Measurements from ENCODE around the gene C10orf71.

Gene C10orf71

DNA sequence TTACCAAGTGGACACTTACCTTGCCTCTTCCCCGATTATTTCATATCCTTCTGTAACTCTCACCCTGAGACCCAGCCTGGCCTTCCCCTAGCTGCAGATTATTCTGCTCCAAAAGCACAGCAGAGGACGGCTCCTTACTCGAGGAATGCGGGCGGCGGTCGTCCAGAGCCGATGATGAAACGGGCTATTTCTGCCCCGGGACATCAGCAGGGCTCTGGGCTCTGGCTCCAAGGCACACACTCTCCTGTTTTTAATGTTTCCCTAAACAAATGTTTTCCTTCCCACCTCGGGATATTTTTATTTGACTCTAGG, 343 bp upstream of the C10orf71 start:
- no peaks in the 10 kb centered on the region for H3K27me3 ChIP-seq (ENCODE audit: control insufficient read depth in 5 of 5, insufficient read depth in 4 of 5, low read length in 5 of 5)
- H3K4me3 ChIP-seq (ENCODE audit: low read depth in 1 of 5, low read length in 5 of 5), result no peak overlapping the region
- H3K9me3 ChIP-seq (ENCODE audit: control insufficient read depth in 5 of 5, low read length in 5 of 5), result no peaks in the 10 kb centered on the region
- H3K36me3 ChIP-seq (ENCODE audit: control insufficient read depth in 5 of 5, insufficient read depth in 5 of 5, low read length in 5 of 5), result no peaks in the 10 kb centered on the region
- H3K27ac ChIP-seq (ENCODE audit: low read depth, low read length), result no peak overlapping the region
- H3K9ac ChIP-seq (ENCODE audit: low read length in 5 of 5), result no peak overlapping the region
- H3K4me1 ChIP-seq (ENCODE audit: control insufficient read depth in 5 of 5, insufficient read depth in 5 of 5, low read length in 5 of 5), result peaks cover 0 to 33% (median 23%) of the 10 kb centered on the region in 5 donors

DNA sequence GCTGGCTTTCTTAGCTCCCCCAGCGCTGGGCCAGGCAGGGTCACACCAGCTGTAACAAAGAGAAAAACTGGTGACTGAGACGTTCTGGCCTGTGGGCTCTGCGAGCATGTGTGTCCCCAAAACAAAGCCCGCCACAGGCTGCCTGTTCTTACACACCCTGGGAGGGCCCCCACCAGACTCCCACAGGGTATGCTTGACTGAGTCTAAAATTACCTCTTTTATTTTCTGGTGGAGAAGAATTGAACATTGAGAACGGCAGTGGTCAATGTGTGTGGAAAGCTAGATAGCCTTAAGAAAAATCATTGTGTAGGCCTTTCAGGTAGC, 808 bp downstream of the C10orf71 start:
- no peaks in the 10 kb centered on the region for H3K36me3 ChIP-seq (ENCODE audit: control insufficient read depth in 5 of 5, insufficient read depth in 5 of 5, low read length in 5 of 5)
- H3K4me3 ChIP-seq (ENCODE audit: low read depth in 1 of 5, low read length in 5 of 5), result no peak overlapping the region
- peaks cover 0 to 4% (median 0%) of the 10 kb centered on the region in 5 donors for H3K27me3 ChIP-seq (ENCODE audit: control insufficient read depth in 5 of 5, insufficient read depth in 4 of 5, low read length in 5 of 5)
- no peaks in the 10 kb centered on the region for H3K9me3 ChIP-seq (ENCODE audit: control insufficient read depth in 5 of 5, low read length in 5 of 5)
- no peak overlapping the region for H3K27ac ChIP-seq (ENCODE audit: low read depth, low read length)
- no peak overlapping the region for H3K9ac ChIP-seq (ENCODE audit: low read length in 5 of 5)
- peaks cover 0 to 29% (median 20%) of the 10 kb centered on the region in 5 donors for H3K4me1 ChIP-seq (ENCODE audit: control insufficient read depth in 5 of 5, insufficient read depth in 5 of 5, low read length in 5 of 5)

DNA sequence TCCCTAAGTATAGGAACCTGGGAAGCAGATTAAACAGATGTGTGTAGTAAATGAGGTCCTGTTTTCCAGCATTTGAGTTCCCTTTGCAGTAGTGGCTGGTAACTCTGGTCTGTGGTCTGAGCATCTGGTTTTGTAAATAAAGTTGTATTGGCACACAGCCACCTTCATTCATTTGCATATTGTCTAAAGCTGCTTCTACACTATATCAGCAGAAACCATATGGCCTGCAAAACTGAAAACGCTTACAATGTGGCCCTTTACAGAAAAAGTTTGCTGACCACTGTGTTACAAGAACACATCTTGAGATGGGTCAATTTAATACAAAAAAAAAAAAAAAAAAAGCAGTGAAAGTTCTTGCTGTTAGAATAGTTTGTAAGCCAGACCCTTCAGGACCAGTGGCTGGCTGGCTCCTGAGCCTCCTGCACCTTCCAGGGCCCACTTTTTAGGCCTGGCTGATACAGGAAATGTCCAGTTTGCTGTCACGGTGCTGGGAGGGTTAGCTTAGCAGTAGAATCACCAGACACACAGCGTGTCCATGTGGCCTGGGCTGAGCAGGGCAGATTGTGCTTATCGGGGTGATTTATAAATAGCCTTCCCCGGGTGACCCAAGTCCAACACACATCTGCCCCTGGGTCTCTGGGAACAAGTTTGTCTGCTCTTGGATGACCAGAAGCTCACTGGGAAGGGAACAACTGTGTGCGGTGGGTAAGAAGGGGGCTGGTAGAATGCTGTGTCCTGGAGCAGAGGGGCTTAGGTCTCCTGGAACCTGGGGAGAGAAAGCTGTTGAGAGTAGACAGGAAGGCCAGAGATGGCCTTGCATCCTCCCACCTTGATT, 1.4 kb downstream of the C10orf71 start:
- H3K9me3 ChIP-seq (ENCODE audit: control insufficient read depth in 5 of 5, low read length in 5 of 5), result no peaks in the 10 kb centered on the region
- no peak overlapping the region for H3K9ac ChIP-seq (ENCODE audit: low read length in 5 of 5)
- no peaks in the 10 kb centered on the region for H3K36me3 ChIP-seq (ENCODE audit: control insufficient read depth in 5 of 5, insufficient read depth in 5 of 5, low read length in 5 of 5)
- peaks cover 0 to 25% (median 15%) of the 10 kb centered on the region in 5 donors for H3K4me1 ChIP-seq (ENCODE audit: control insufficient read depth in 5 of 5, insufficient read depth in 5 of 5, low read length in 5 of 5)
- H3K27me3 ChIP-seq (ENCODE audit: control insufficient read depth in 5 of 5, insufficient read depth in 4 of 5, low read length in 5 of 5), result peaks cover 0 to 4% (median 0%) of the 10 kb centered on the region in 5 donors
- H3K4me3 ChIP-seq (ENCODE audit: low read depth in 1 of 5, low read length in 5 of 5), result no peak overlapping the region
- H3K27ac ChIP-seq (ENCODE audit: low read depth, low read length), result no peak overlapping the region

DNA sequence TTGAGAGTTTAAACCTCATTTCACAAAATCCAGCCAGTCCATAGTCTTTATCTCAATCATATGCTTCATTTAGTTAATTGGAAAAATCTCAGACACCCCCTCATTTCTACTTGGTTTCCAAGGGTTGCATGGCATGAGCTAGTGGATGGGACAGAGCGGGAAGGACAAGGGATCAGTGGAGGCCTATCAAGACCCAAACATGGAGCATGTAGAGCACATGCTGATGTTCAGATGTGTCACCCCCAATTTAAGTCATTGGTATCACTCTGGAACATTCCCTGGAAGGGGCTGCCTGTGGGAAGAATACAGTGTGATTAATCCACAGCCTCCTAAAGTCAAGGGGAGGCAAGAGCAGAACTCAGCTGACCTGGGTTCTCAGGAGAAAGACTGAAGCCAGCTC, 2.3 kb downstream of the C10orf71 start:
- no peaks in the 10 kb centered on the region for H3K36me3 ChIP-seq (ENCODE audit: control insufficient read depth in 5 of 5, insufficient read depth in 5 of 5, low read length in 5 of 5)
- H3K9me3 ChIP-seq (ENCODE audit: control insufficient read depth in 5 of 5, low read length in 5 of 5), result no peaks in the 10 kb centered on the region
- H3K4me3 ChIP-seq (ENCODE audit: low read depth in 1 of 5, low read length in 5 of 5), result no peak overlapping the region
- H3K4me1 ChIP-seq (ENCODE audit: control insufficient read depth in 5 of 5, insufficient read depth in 5 of 5, low read length in 5 of 5), result peaks cover 0 to 25% (median 15%) of the 10 kb centered on the region in 5 donors
- no peak overlapping the region for H3K27ac ChIP-seq (ENCODE audit: low read depth, low read length)
- peaks cover 0 to 4% (median 0%) of the 10 kb centered on the region in 5 donors for H3K27me3 ChIP-seq (ENCODE audit: control insufficient read depth in 5 of 5, insufficient read depth in 4 of 5, low read length in 5 of 5)
- H3K9ac ChIP-seq (ENCODE audit: low read length in 5 of 5), result no peak overlapping the region

DNA sequence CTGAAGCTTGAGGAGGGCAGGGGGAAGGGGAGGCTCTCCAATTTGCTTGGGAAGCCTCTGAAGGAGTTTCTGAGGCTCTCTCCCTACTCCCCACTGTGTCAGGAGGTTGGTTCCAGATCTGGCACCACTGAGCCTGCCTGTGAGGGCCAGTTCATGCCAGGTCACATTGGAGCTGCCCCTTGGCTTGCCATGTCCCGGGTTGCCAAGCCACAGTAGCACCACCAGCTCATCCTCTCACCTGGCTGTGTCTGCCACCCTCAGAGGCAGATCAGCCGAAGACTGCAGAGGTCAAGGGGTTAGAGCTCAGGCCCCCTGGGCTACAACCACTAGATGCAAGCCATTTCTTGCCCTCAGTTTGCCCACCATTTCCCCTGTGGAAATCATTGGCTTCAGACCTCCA, 3.1 kb downstream of the C10orf71 start:
- Histone ChIP-seq H3K27me3 (ENCODE audit: control insufficient read depth in 5 of 5, insufficient read depth in 4 of 5, low read length in 5 of 5) (peaks cover 0 to 4% (median 0%) of the 10 kb centered on the region in 5 donors), H3K9ac (ENCODE audit: low read length in 5 of 5) (no peak overlapping the region), H3K9me3 (ENCODE audit: control insufficient read depth in 5 of 5, low read length in 5 of 5) (no peaks in the 10 kb centered on the region), H3K36me3 (ENCODE audit: control insufficient read depth in 5 of 5, insufficient read depth in 5 of 5, low read length in 5 of 5) (no peaks in the 10 kb centered on the region), H3K4me3 (ENCODE audit: low read depth in 1 of 5, low read length in 5 of 5) (no peak overlapping the region), H3K4me1 (ENCODE audit: control insufficient read depth in 5 of 5, insufficient read depth in 5 of 5, low read length in 5 of 5) (peaks cover 0 to 25% (median 15%) of the 10 kb centered on the region in 5 donors), H3K27ac (ENCODE audit: low read depth, low read length) (no peak overlapping the region)

GRCh38 chr10:49303711-49304110, 4.7 kb downstream of the C10orf71 start:
- Histone ChIP-seq H3K27ac (ENCODE audit: low read depth, low read length) (no peak overlapping the region), H3K9me3 (ENCODE audit: control insufficient read depth in 5 of 5, low read length in 5 of 5) (peaks cover 0 to under 1% (median 0%) of the 10 kb centered on the region in 5 donors), H3K4me3 (ENCODE audit: low read depth in 1 of 5, low read length in 5 of 5) (no peak overlapping the region), H3K36me3 (ENCODE audit: control insufficient read depth in 5 of 5, insufficient read depth in 5 of 5, low read length in 5 of 5) (no peaks in the 10 kb centered on the region), H3K4me1 (ENCODE audit: control insufficient read depth in 5 of 5, insufficient read depth in 5 of 5, low read length in 5 of 5) (peaks cover 0 to 18% (median 8%) of the 10 kb centered on the region in 5 donors), H3K9ac (ENCODE audit: low read length in 5 of 5) (no peak overlapping the region), H3K27me3 (ENCODE audit: control insufficient read depth in 5 of 5, insufficient read depth in 4 of 5, low read length in 5 of 5) (peaks cover 0 to 4% (median 0%) of the 10 kb centered on the region in 5 donors)

GRCh38 chr10:49304137-49304536, 5.2 kb downstream of the C10orf71 start:
- no peak overlapping the region for H3K4me3 ChIP-seq (ENCODE audit: low read depth in 1 of 5, low read length in 5 of 5)
- no peak overlapping the region for H3K9ac ChIP-seq (ENCODE audit: low read length in 5 of 5)
- no peaks in the 10 kb centered on the region for H3K36me3 ChIP-seq (ENCODE audit: control insufficient read depth in 5 of 5, insufficient read depth in 5 of 5, low read length in 5 of 5)
- H3K27me3 ChIP-seq (ENCODE audit: control insufficient read depth in 5 of 5, insufficient read depth in 4 of 5, low read length in 5 of 5), result peaks cover 0 to 4% (median 0%) of the 10 kb centered on the region in 5 donors
- H3K27ac ChIP-seq (ENCODE audit: low read depth, low read length), result no peak overlapping the region
- peaks cover 0 to 5% (median 4%) of the 10 kb centered on the region in 5 donors for H3K9me3 ChIP-seq (ENCODE audit: control insufficient read depth in 5 of 5, low read length in 5 of 5)
- H3K4me1 ChIP-seq (ENCODE audit: control insufficient read depth in 5 of 5, insufficient read depth in 5 of 5, low read length in 5 of 5), result peaks cover 0 to 14% (median 4%) of the 10 kb centered on the region in 5 donors

DNA sequence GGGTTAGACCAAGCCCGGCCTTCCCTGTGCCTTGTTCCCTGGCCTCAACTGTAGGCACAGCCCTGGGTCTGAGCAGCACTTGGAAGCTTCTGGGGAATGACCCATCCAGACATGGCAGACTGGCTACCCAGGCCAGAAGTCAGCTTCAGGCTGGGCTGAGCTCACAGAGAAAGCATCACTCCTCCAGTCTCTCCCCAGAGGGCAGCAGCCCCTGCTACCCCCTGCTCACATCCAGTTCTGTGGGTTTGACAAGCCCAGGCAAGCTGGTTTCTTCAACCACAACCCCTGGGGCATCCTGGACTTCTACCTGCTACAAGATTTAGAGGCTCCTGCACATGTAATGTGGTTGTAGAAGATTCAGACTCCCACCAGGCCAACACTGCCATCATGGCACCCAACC, 9.0 kb downstream of the C10orf71 start:
- no peak overlapping the region for H3K9ac ChIP-seq (ENCODE audit: low read length in 5 of 5)
- peaks cover 0 to 11% (median 5%) of the 10 kb centered on the region in 5 donors for H3K9me3 ChIP-seq (ENCODE audit: control insufficient read depth in 5 of 5, low read length in 5 of 5)
- peaks cover 0 to 20% (median 3%) of the 10 kb centered on the region in 5 donors for H3K4me1 ChIP-seq (ENCODE audit: control insufficient read depth in 5 of 5, insufficient read depth in 5 of 5, low read length in 5 of 5)
- H3K27me3 ChIP-seq (ENCODE audit: control insufficient read depth in 5 of 5, insufficient read depth in 4 of 5, low read length in 5 of 5), result peaks cover 0 to 4% (median 0%) of the 10 kb centered on the region in 5 donors
- no peak overlapping the region for H3K4me3 ChIP-seq (ENCODE audit: low read depth in 1 of 5, low read length in 5 of 5)
- no peaks in the 10 kb centered on the region for H3K36me3 ChIP-seq (ENCODE audit: control insufficient read depth in 5 of 5, insufficient read depth in 5 of 5, low read length in 5 of 5)
- H3K27ac ChIP-seq (ENCODE audit: low read depth, low read length), result no peak overlapping the region

- no peak overlapping the region for H3K9ac ChIP-seq (ENCODE audit: low read length in 5 of 5)
- H3K27ac ChIP-seq (ENCODE audit: low read depth, low read length), result no peak overlapping the region
- H3K27me3 ChIP-seq (ENCODE audit: control insufficient read depth in 5 of 5, insufficient read depth in 4 of 5, low read length in 5 of 5), result peaks cover 0 to 4% (median 0%) of the 10 kb centered on the region in 5 donors
- no peak overlapping the region for H3K4me3 ChIP-seq (ENCODE audit: low read depth in 1 of 5, low read length in 5 of 5)
- H3K36me3 ChIP-seq (ENCODE audit: control insufficient read depth in 5 of 5, insufficient read depth in 5 of 5, low read length in 5 of 5), result no peaks in the 10 kb centered on the region
- peaks cover 0 to 24% (median 3%) of the 10 kb centered on the region in 5 donors for H3K4me1 ChIP-seq (ENCODE audit: control insufficient read depth in 5 of 5, insufficient read depth in 5 of 5, low read length in 5 of 5)
- peaks cover 0 to 11% (median 5%) of the 10 kb centered on the region in 5 donors for H3K9me3 ChIP-seq (ENCODE audit: control insufficient read depth in 5 of 5, low read length in 5 of 5)
These were observed 9.9 kb downstream of the C10orf71 start for GRCh38 chr10:49308881-49309280.

DNA sequence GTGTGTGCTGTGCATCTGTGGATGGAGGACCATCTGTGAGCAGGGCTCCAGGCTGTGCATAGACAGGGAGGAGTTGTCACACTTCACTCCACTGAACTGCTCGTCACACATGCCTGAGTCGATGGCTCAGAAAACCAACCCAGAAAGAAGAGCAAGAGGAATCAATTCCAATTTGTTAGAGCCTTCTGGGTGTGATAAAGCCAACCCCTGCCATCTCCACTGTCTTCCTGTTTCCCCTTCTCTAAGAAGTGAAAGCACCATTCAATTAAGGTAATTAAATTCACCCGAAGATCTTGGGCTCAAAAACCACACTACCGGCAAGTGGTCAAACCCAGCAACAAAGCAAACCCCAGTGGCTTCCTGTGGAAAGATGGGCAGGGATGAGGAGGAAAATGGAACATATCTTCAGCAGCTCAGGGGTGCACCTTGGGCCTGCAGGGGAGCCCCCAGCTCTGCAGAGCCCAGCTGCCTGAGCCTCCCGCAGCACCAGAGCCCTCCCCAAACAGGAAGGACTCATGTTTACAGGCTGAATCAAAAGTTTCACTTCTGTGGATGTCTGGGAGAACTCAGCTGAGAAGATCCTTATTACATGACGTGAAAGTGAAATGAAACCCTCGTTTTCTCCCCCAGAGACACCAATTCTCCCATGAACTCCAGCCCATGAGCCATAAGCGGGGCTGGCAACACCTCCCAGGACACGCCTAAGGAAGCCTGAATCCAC, 10.9 kb downstream of the C10orf71 start:
- Histone ChIP-seq H3K4me1 (ENCODE audit: control insufficient read depth in 5 of 5, insufficient read depth in 5 of 5, low read length in 5 of 5) (peaks cover 0 to 25% (median 3%) of the 10 kb centered on the region in 5 donors), H3K36me3 (ENCODE audit: control insufficient read depth in 5 of 5, insufficient read depth in 5 of 5, low read length in 5 of 5) (no peaks in the 10 kb centered on the region), H3K4me3 (ENCODE audit: low read depth in 1 of 5, low read length in 5 of 5) (peak overlapping the region in 1 of 5 donors; percentile 13), H3K27me3 (ENCODE audit: control insufficient read depth in 5 of 5, insufficient read depth in 4 of 5, low read length in 5 of 5) (no peaks in the 10 kb centered on the region), H3K9me3 (ENCODE audit: control insufficient read depth in 5 of 5, low read length in 5 of 5) (peaks cover 0 to 11% (median 5%) of the 10 kb centered on the region in 5 donors), H3K27ac (ENCODE audit: low read depth, low read length) (no peak overlapping the region), H3K9ac (ENCODE audit: low read length in 5 of 5) (no peak overlapping the region)
